PC-9 (cell line): ENCODE measurements around the gene DNAH6.

Experiments used
- CTCF ChIP-seq: fragments of 200-600 bp; sonication (generic); conservative IDR thresholded peaks from 2 replicates; pipeline ENCODE4 v1.6.1; 2017; ENCODE audit warnings: mixed run types, antibody characterized with exemption, mild to moderate bottlenecking, moderate library complexity
- EZH2 ChIP-seq: fragments of 200-600 bp; sonication (generic); IDR thresholded peaks from 2 replicates; pipeline ENCODE4 v1.8.0; 2017; ENCODE audit warnings: antibody characterized with exemption, low read depth

GRCh38 chr2:84492571-84492970 is 23.7 kb upstream of the DNAH6 start:
- 0 out of 2 replicates have a peak, but pooled peaks have one; percentile 24 for TF ChIP-seq CTCF
- no peak for TF ChIP-seq EZH2
